ENCODE data around the gene SFT2D1. TPM values are rescaled to one million over a fixed set of nuclear protein-coding genes. Genes with fewer than 3 reads are reported as not detected.

The SFT2D1 gene
- 25.0 and 29.7 TPM in 2 replicates for total RNA-seq

GRCh38 chr6:166342349-166343149 is at the start of gene SFT2D1:
TSS of gene SFT2D1 (minus strand) at chr6:166342545. CDS start at chr6:166342481, 64 bp downstream.

GRCh38 chr6:166382933-166383801 is 40.8 kb upstream of the SFT2D1 start, which contains the start of gene MPC1:
TSS of gene MPC1 (minus strand) at chr6:166382940. CDS start at chr6:166382876, 64 bp downstream.

GRCh38 chr6:166308033-166308768 is 34.1 kb downstream of the SFT2D1 start, which contains the start of gene PRR18:
TSS of gene PRR18 (minus strand) at chr6:166308392. CDS start at chr6:166308142, 250 bp downstream.

Other genes with a start within 250 kb of the SFT2D1 start
- not detected in 2 replicates for gene TBXT, start 174.7 kb downstream of the SFT2D1 start, total RNA-seq
- not detected in 2 replicates for gene PRR18, start 34.2 kb downstream of the SFT2D1 start, total RNA-seq
- gene MPC1, start 40.4 kb upstream of the SFT2D1 start, total RNA-seq = 16.9 and 25.0 TPM in 2 replicates
- gene RAMACL, start 244.1 kb upstream of the SFT2D1 start, total RNA-seq = 2.5 and 5.5 TPM in 2 replicates

All from subcutaneous preadipocyte (primary cell).